GM18505 (cell line): ENCODE results near the gene TCF12.
"Not testable (repeated sequence)": the region's sequence is repeated elsewhere in the genome, so short reads cannot be mapped to it uniquely, and the experiment has no call there.

ENCODE experiments used
- ATAC-seq: cut with Tn5 transposase; IDR thresholded peaks from one replicate; pipeline ENCODE4 v1.9.1; 2021; ENCODE audit not compliant: unreplicated experiment
- POLR2A ChIP-seq: IDR thresholded peaks from 4 replicates; pipeline ENCODE4 v1.6.1; 2011; ENCODE audit warnings: borderline replicate concordance; ENCODE audit not compliant: insufficient read depth, insufficient read length; ENCODE audit errors: extremely low read depth

Gene TCF12

GRCh38 chr15:57086857-57087427 is 168.5 kb downstream of the TCF12 start:
- TF ChIP-seq POLR2A, result no peak
- no peak for ATAC-seq

DNA sequence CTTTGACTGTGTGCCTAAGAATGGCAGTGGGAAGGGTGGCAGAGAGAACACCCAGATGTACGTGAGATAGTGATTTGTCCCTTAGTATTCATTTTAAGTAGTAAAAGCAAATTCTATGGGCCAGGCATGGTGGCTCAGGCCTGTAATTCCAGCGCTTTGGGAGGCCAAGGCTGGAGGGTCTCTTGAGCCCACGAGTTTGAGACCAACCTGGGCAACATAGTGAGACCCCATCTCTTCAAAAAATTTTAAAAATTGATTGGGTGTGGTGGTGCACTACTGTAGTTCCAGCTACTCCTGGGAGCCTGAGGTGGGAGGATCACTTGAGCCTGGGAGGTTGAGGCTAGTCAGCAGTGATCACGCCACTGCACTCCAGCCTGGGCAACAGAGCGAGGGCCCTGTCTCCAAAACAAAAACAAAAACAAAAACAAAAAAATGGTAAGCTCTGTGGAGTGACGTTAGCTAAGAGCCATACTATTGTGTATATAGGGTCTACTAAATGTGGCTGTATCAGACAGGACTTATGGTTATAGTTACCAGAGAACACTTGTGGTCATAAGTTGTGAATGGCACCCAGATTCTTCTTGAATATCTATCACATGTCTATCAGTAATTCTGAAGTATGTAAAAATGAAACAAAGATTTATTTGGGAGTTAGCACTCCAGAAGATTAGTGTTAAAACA is 171.5 kb downstream of the TCF12 start:
- no peak for ATAC-seq

GRCh38 chr15:57090496-57090859 is 172.0 kb downstream of the TCF12 start:
- ATAC-seq, result no peak
- no peak for TF ChIP-seq POLR2A

More for the DNA sequence above, 171.5 kb downstream of the TCF12 start:
- TF ChIP-seq POLR2A, result no peak

GRCh38 chr15:57091636-57092035 is 173.2 kb downstream of the TCF12 start:
- TF ChIP-seq POLR2A, result no peak
- no peak for ATAC-seq

DNA sequence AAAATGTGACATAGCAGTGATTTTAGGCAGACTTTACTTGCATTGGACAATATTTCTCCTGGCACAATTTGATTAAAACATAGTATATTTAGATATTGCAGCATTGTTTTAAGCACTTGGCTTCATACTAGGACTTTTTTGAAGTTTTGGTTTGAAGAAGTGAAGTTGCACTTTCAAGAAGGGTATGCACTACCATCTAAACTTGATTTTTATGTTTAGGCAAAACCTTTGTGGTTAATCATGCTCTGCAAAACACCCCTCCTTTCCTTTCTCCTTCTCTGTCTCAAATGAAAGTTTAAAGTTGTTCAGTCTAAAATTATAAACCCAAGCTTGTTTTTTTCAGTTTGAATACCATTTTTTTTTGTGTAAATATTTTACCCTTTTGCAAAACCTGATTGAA is 173.8 kb downstream of the TCF12 start:
- no peak for ATAC-seq
- no peak for TF ChIP-seq POLR2A

DNA sequence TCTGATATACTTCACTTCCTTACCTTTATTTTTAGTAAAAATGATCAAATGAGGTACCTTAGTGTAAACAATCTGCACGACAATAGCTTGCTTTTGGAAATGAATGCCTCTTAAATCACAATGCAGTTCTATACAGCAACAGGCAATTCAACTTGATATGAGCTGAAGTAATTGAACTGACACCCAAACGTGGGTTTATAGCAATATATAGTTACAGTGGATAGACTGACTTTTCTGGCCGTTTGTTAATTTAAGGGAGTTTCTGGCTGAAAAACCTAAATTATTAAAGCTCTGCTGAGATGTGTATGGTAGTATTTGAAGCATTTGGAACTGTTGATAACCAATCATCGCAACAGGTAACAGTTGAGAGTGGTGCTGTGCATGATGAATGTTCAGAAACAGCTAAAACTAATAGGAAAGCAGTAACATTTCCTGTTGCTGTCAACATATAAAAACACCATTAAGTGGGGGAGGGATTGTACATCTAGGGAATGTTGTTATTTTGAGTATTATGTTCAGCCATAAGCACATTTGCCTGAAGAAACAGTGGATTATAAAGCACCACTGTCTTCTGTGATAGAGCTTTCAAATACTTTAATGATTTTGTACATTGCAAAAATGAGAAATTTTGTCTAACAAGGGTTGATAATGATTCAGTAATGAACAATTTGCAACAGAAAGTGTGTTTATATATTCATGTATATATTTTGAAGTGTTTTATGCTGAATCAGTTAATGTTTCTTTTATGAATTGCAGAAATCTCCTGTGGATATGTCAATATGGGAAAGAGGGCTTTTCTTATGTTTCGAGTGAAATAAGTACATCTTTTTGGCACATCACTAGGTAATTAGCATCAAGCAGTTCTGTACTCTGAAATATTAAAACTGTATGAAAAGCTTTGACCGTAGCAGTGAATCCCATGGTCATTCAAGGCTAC is 176.1 kb downstream of the TCF12 start:
- no peak for TF ChIP-seq POLR2A
- ATAC-seq, result no peak

DNA sequence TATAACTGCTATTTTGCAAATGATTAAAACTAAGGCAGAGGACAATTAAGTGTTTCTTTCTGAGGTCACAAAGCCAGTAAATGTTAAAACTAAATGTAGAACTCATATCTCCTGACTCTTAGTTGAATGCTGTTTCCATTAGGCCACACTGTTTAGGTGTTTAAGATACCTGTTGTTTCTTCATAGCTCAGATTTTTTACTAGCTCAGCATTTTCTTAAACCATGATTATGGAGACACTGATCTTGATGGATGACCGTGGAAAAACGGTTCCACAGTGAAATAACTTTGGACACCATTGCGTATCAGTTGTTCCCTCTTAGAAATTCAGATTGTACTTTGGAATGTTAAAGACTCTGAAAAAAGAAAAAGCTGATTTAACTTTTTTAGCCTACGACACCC is 177.5 kb downstream of the TCF12 start:
- TF ChIP-seq POLR2A, result no peak
- ATAC-seq, result no peak

DNA sequence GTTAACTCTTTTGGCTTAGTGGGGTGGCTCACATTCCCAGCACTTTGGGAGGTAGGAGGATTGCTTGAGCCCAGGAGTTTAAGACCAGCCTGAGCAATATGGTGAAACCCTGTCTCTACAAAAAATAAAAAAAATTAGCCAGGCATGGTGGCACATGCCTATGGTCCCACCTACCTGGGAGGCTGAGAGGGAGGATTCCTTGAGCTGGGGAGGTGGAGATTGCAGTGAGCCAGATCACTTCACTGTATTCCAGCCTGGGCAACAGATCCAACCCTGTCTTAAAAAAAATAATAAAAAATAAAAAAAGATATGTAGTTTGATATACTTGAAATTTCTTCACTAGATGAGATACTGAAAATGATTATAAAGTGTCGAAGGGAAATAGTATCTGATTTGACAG is 178.8 kb downstream of the TCF12 start:
- ATAC-seq, result no peak
- no peak for TF ChIP-seq POLR2A

DNA sequence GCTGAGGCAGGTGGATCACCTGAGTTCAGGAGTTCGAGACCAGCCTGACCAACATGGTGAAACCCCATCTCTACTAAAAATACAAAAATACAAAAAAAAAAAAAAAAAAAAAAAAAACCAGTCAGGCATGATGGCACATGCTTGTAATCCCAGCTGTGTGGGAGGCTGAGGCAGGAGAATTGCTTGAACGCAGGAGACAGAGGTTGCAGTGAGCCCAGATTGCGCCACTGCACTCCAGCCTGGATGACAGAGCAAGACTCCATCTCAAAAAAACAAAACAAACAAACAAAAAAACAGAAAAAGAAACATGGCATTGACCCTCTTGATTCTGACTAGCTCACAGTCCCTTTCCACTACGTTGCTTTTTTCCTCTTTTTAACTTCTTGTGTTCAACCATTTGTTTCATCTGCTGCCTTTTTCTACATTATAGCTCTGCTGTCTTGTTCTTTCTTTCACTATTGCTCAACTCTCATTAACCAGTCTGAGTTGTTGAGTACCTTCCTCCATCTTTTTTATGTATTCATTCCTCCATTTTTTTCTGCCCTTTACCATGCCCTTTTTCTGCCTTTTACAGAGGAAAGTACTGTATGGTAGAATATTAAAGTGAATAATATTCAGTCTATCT is 179.6 kb downstream of the TCF12 start:
- ATAC-seq, result not testable (repeated sequence)

- TF ChIP-seq POLR2A, result no peak
- no peak for ATAC-seq
These were observed 180.5 kb downstream of the TCF12 start for GRCh38 chr15:57098896-57099295.

DNA sequence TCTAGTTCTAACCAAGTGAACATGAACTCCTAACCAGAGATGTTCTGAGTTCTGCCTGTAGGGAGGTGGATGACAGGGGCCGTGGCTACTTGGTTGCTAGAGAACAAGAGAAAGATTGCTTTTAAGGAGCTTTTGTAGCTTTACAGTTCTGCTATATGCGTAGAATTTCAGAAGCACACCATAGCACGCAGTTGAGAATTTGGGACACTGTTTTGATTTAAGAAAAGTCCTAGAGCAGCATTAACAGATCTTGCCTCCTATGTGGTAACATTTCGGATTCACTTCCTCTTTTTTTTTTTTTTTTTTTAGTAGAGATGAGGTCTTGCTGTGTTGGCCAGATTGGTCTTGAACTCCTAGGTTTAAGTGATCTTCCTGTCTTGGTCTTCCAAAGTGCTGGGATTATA is 181.7 kb downstream of the TCF12 start:
- ATAC-seq, result no peak
- TF ChIP-seq POLR2A, result no peak

GRCh38 chr15:57102858-57103257 is 184.4 kb downstream of the TCF12 start:
- no peak for ATAC-seq
- no peak for TF ChIP-seq POLR2A

DNA sequence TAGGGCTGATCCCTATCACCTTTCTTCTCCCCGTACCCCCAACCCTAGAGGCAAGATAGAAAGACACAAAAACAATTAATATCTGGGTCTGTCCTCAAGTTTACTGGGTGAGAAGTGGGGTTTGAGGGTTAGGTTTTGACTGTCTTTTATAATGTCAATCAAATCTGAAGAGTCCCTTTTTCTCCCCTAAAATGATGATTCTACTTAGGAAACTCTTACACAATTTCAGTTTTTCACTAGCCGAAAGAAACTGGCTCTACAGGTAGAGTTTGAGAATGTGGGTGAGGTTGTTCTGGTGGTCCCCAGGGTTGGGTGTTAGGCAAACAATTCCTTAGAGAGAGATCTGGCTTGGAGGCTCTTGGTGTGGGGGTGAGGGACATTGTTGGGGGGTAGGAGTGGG is 189.9 kb downstream of the TCF12 start:
- no peak for ATAC-seq
- no peak for TF ChIP-seq POLR2A
